OCI-LY7 (cell line): Measurements from ENCODE around the gene FOXP1.

Source experiments
- EZH2phosphoT487 ChIP-seq: fragments of 200-600 bp; sonication (generic); IDR thresholded peaks from 2 replicates; pipeline ENCODE4 v1.6.1; 2018; ENCODE audit warnings: low read depth, borderline replicate concordance, mild to moderate bottlenecking, mixed run types, antibody characterized with exemption, low read length, moderate library complexity, mixed read lengths
- TF ChIP-seq, protein P1 (sequence below): fragments of 200-600 bp; sonication (generic); conservative IDR thresholded peaks from 2 replicates; pipeline ENCODE4 v1.5.1; 2014; ENCODE audit warnings: mild to moderate bottlenecking, antibody characterized with exemption, low read length, moderate library complexity, mixed read lengths

DNA sequence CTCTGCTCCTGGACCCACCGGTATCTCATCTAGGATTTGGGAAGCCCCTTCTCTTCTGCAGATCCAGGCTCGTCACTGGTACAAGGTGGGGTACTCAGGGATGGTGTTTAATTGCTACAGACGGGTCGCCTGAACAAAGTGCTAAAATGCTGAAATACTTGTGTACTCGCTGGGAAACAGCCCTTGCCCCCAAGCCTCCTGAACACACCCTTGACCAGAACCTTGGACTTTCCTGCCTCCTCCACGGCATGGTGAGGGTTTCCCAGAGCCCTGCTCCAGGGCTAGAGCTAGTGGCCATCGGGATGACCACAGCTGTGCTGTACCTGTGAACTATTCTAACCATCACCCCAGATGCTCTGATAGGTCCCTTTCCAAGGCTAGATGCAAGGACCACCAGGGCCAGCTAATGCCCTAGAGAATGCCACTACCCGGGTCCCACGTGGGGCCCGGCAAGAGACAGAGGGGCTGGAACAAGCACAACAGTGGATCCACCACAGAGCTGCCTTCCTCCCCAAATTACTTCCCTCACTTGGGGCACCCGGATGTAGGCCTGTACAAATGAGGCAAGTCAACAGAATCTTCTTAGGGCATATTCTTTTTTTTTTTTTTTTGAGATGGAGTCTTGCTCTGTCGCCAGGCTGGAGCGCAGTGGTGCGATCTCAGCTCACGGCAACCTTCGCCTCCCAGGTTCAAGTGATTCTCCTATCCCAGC lies 267.3 kb downstream of the FOXP1 start:
- TF ChIP-seq, protein P1, sequence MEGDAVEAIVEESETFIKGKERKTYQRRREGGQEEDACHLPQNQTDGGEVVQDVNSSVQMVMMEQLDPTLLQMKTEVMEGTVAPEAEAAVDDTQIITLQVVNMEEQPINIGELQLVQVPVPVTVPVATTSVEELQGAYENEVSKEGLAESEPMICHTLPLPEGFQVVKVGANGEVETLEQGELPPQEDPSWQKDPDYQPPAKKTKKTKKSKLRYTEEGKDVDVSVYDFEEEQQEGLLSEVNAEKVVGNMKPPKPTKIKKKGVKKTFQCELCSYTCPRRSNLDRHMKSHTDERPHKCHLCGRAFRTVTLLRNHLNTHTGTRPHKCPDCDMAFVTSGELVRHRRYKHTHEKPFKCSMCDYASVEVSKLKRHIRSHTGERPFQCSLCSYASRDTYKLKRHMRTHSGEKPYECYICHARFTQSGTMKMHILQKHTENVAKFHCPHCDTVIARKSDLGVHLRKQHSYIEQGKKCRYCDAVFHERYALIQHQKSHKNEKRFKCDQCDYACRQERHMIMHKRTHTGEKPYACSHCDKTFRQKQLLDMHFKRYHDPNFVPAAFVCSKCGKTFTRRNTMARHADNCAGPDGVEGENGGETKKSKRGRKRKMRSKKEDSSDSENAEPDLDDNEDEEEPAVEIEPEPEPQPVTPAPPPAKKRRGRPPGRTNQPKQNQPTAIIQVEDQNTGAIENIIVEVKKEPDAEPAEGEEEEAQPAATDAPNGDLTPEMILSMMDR = no peak
- TF ChIP-seq EZH2phosphoT487 = no peak
